ES-I3 (cell line): ENCODE measurements around the gene MAG.

Source experiments
- H3K36me3 ChIP-seq: 2 replicates; pipeline ENCODE4 v1.6.1; 2013; ENCODE audit warnings: mild to moderate bottlenecking, low read length, control low read depth, moderate library complexity; ENCODE audit not compliant: insufficient read depth
- H3K4me1 ChIP-seq: 2 replicates; pipeline ENCODE4 v1.6.1; 2013; ENCODE audit warnings: mild to moderate bottlenecking, control low read depth, low read length; ENCODE audit not compliant: insufficient read depth
- H3K9ac ChIP-seq: 2 replicates; pipeline ENCODE4 v1.6.1; 2013; ENCODE audit warnings: low read depth, mild to moderate bottlenecking, low read length, moderate library complexity
- H3K9me3 ChIP-seq: 2 replicates; pipeline ENCODE4 v1.6.1; 2013; ENCODE audit warnings: mild to moderate bottlenecking, low read length, moderate library complexity; ENCODE audit not compliant: control insufficient read depth, insufficient read depth

MAG gene

DNA sequence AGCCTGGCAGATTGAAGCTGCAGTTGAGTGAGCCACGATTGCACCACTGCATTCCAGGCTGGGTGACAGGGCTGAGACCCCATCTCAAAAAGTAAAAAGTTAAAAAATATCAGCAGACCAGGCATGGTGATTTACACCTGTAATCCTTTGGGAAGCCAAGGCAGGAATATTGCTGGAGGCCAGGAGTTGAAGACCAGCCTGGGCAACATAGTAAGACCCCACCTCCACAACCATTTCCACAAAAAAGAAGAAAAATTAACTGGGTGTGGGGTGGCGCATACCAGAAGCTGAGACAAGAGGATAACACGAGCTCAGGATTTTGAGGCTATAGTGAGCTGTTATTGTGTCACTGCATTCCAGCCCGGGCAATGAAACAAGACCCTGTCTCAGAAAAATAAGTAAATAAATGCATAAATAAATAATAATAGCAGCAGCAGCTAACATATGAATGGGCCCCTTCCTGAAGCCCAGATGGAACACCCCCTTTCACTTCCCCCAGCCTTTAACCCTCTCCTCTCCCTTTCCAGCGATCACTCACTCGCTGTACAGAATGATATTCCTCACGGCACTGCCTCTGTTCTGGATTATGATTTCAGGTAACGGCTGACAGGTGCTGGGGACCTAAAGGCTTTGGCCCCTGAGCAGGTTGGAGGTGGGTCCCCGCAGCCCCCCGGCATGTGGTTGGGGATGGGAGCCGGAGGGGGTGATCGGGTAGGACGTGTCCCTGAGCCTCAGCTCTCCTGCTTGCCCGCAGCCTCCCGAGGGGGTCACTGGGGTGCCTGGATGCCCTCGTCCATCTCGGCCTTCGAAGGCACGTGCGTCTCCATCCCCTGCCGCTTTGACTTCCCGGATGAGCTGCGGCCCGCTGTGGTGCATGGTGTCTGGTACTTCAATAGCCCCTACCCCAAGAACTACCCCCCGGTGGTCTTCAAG is 3.2 kb downstream of the MAG start:
- Histone ChIP-seq H3K36me3 (no peaks in the 10 kb centered on the region), H3K9ac (no peak overlapping the region), H3K9me3 (no peaks in the 10 kb centered on the region), H3K4me1 (peaks cover 13% of the 10 kb centered on the region; the same call in 1 of the 2 replicates)

DNA sequence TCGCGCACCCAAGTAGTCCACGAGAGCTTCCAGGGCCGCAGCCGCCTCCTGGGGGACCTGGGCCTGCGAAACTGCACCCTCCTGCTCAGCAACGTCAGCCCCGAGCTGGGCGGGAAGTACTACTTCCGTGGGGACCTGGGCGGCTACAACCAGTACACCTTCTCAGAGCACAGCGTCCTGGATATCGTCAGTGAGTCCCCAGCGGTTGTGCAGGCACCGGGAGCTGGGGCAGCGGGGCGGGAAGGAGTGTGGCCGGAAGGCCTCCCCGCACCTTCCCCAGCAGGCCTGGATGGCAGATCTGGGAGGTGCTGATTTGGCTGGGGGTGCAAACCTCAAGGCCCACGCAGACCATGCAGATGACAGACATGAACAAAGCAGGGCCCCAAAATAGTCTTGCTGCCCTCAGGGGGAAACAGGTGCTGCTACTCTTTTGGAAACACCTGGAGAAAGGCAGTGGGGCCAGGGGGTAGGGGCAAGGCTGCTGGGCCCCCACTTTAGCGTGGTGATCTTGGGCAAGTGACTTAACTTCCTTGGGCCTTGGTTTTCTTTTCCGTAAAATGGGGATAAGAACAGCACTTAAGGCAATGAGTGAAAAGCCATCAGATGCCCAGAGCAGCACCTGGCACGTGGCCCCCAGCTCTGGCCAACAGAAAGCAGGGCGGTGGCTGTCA is 4.0 kb downstream of the MAG start:
- Histone ChIP-seq H3K9ac (no peak overlapping the region), H3K36me3 (no peaks in the 10 kb centered on the region), H3K9me3 (no peaks in the 10 kb centered on the region), H3K4me1 (peaks cover 9% of the 10 kb centered on the region; the same call in 1 of the 2 replicates)

DNA sequence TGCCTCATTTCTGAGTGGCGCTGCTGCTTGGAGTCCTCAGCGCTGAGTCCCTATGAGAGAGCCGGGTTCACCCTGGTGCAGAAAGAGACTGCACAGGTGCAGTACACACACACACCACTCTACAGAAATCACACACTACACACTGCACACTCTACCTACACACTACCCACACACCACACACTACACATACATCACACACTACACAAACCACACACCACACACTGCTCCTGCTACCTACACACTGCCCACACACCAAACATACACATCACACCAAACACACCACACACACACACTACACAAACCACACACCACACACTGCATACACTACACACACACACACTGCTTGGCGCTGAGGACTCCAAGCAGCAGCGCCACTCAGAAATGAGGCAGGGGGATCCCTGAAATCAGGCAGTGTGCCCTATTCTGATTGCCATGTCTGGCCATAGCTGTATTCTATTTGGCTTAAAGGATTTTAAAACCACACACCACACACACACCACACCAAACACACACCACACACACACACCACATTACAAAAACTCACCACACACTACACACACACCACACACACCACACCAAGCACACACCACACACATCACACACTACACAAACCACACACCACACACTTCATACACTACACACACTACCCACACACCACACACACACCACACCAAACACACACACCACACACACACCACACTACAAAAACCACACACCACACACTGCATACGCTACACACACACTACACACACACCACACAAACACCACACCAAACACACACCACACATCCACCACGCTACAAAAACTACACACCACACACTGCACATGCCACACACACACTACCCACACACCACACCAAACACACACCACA is 4.9 kb downstream of the MAG start:
- Histone ChIP-seq H3K36me3 (no peaks in the 10 kb centered on the region), H3K9me3 (no peaks in the 10 kb centered on the region), H3K9ac (no peak overlapping the region), H3K4me1 (peaks cover 9% of the 10 kb centered on the region; the same call in 1 of the 2 replicates)

DNA sequence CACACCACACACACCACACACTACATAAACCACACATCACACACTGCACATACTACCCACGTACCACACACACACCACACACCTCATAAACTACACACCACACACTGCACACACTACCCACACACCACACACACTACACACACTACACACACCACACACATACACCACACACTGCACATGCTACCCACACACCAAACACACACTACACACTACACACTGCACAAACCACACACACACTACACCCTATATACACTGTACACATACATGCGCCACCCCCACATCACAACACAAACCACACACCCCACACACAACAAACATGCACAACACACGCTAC is 5.5 kb downstream of the MAG start:
- Histone ChIP-seq H3K9me3 (no peaks in the 10 kb centered on the region), H3K9ac (no peak overlapping the region), H3K4me1 (peaks cover 9% of the 10 kb centered on the region; the same call in 1 of the 2 replicates), H3K36me3 (no peaks in the 10 kb centered on the region)

DNA sequence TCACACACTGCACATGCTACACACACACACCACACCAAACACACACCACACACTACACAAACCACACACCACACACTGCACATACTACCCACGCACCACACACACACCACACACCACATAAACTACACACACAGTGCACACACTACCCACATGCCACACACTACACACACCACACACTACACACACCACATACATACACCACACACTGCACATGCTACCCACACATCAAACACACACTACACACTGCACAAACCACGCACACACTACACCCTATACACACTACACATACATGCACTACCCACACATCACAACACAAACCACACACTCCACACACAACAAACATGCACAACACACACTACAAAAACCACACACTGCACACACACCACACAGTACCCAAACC is 6.0 kb downstream of the MAG start:
- no peak overlapping the region for H3K9ac ChIP-seq
- H3K4me1 ChIP-seq, result peaks cover 9% of the 10 kb centered on the region; the same call in 1 of the 2 replicates
- H3K36me3 ChIP-seq, result no peaks in the 10 kb centered on the region
- H3K9me3 ChIP-seq, result no peaks in the 10 kb centered on the region

DNA sequence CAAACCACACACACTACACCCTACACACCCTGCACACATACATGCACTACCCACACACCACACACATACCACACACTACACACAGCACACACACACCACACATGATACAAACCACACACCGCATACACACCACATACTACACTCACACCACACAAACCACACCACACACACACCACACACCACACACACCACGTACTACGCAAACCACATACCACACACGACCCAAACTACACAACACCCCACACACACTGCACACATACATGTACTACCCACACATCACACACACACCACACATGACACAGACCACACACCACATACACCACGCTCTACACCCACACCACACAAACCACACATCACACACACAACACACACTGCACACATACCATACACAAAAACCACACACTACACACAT is 6.6 kb downstream of the MAG start:
- H3K9ac ChIP-seq, result no peak overlapping the region
- H3K4me1 ChIP-seq, result peaks cover 9% of the 10 kb centered on the region; the same call in 1 of the 2 replicates
- H3K9me3 ChIP-seq, result no peaks in the 10 kb centered on the region
- no peaks in the 10 kb centered on the region for H3K36me3 ChIP-seq

DNA sequence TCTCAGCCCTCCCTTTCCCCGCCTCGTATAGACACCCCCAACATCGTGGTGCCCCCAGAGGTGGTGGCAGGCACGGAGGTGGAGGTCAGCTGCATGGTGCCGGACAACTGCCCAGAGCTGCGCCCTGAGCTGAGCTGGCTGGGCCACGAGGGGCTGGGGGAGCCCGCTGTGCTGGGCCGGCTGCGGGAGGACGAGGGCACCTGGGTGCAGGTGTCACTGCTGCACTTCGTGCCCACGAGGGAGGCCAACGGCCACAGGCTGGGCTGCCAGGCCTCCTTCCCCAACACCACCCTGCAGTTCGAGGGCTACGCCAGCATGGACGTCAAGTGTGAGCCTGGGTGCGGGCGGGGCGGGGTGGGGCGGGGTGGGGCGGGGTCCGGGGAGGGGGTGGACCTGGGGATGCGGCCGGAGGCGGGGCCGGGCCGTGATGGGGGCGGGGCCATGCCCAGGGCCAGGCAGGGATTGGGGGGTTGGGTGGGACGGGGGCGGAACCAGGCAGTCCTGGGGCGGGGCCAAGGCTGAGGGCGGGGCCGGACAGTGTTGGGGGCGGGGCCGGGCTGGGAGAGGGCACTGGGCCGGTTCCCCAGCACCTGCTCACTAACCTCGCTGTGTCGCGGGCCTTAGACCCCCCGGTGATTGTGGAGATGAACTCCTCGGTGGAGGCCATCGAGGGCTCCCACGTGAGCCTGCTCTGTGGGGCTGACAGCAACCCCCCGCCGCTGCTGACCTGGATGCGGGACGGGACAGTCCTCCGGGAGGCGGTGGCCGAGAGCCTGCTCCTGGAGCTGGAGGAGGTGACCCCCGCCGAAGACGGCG is 7.8 kb downstream of the MAG start:
- H3K4me1 ChIP-seq, result peaks cover 9% of the 10 kb centered on the region; the same call in 1 of the 2 replicates
- no peaks in the 10 kb centered on the region for H3K36me3 ChIP-seq
- H3K9me3 ChIP-seq, result no peaks in the 10 kb centered on the region
- peak overlapping the region; percentile 3; the same call in 1 of the 2 replicates for H3K9ac ChIP-seq

DNA sequence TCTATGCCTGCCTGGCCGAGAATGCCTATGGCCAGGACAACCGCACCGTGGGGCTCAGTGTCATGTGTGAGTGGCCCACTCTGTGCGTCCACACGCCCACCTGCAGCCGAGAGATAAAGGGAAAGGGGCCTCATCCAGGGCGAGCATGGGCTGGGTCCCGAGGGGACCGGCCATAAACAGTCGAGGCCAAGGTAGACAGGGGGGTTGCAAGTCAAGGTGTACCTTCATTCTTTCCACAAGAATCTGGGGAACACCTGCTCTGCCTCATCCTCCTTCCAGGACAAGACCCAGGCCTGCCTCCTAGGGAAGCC is 8.3 kb downstream of the MAG start:
- H3K4me1 ChIP-seq, result peaks cover 5% of the 10 kb centered on the region; the same call in 1 of the 2 replicates

DNA sequence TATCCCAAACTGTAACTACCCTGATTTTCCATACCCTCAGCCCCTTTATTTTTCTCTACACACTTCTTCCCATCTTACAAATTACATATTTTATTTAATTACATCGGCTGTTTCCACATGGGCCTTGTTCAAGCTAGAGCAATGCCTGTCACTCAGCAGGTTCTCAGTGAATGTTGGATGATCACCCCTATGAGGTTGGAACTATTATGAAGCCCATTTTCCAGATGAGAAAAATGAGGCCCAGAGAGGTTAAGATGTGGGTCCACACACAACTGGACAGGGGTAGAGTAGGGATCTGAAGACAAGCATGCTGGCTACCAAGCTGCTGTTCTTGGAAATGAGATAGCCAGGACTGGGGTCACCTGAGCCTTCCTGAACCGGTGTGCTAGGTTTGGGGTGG is 10.0 kb downstream of the MAG start:
- H3K9ac ChIP-seq, result no peak overlapping the region
- peaks cover 6% of the 10 kb centered on the region; the same call in 1 of the 2 replicates for H3K4me1 ChIP-seq
- H3K36me3 ChIP-seq, result no peaks in the 10 kb centered on the region
- no peaks in the 10 kb centered on the region for H3K9me3 ChIP-seq

More for the DNA sequence above, 8.3 kb downstream of the MAG start:
- peak overlapping the region; percentile 3; the same call in 1 of the 2 replicates for H3K9ac ChIP-seq
- H3K36me3 ChIP-seq, result no peaks in the 10 kb centered on the region
- no peaks in the 10 kb centered on the region for H3K9me3 ChIP-seq

DNA sequence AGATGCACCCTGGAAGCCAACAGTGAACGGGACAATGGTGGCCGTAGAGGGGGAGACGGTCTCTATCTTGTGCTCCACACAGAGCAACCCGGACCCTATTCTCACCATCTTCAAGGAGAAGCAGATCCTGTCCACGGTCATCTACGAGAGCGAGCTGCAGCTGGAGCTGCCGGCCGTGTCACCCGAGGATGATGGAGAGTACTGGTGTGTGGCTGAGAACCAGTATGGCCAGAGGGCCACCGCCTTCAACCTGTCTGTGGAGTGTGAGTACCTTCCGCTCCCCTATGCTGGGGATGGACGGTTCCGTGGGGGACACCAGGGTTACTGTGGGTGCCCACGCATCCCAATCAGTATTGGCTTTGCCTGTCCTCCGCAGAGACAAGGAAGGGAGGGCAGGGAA is 10.5 kb downstream of the MAG start:
- Histone ChIP-seq H3K4me1 (peaks cover 9% of the 10 kb centered on the region; the same call in 1 of the 2 replicates), H3K9ac (no peak overlapping the region), H3K9me3 (no peaks in the 10 kb centered on the region), H3K36me3 (no peaks in the 10 kb centered on the region)

DNA sequence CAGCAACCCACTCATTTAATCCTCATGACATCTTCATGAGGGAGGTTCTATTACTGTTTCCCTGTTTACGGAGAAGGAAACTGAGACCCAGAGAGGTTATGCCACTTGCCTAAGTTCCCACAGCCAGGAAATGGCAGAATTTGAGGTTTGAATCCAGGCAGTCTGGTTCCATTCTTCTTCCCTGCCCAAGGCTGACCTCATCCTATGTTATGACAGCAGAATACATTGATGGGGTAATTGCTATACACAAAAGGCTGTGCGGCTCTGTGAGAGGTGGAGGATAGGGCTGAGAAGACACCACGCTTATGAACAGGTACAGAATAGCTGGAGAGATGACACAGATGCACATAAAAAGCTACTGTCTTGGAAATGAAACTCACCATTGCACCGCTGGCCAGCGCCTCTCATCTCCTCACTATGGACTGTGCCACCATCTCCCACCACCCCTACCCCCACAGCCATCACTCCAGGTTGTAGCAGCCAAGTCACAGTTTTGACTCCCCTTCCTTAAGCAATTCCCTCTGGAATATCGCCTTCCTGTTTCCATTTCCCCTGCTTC is 11.5 kb downstream of the MAG start:
- Histone ChIP-seq H3K9me3 (no peaks in the 10 kb centered on the region), H3K9ac (no peak overlapping the region), H3K36me3 (no peaks in the 10 kb centered on the region), H3K4me1 (peaks cover 9% of the 10 kb centered on the region; the same call in 1 of the 2 replicates)

DNA sequence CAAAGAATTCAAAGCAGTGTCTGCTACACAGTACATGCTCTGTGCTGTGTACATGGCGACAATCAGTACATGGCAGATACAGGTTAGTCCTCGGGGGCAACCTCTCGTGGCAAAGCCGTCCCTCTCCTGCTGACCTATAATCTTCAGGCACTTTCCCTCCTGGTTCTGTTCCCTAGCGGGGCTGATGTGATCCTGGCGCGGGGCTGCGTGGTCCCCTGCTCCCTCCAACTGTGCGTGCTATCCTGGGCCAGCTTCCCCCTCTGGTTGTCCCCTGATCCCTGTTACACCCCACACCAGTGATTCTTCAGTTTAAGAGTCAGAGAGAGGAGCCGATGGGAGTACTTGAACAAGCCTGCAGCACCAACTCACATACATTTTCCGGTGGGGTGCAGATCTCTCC is 12.1 kb downstream of the MAG start:
- H3K4me1 ChIP-seq, result peaks cover 9% of the 10 kb centered on the region; the same call in 1 of the 2 replicates
- no peak overlapping the region for H3K9ac ChIP-seq

DNA sequence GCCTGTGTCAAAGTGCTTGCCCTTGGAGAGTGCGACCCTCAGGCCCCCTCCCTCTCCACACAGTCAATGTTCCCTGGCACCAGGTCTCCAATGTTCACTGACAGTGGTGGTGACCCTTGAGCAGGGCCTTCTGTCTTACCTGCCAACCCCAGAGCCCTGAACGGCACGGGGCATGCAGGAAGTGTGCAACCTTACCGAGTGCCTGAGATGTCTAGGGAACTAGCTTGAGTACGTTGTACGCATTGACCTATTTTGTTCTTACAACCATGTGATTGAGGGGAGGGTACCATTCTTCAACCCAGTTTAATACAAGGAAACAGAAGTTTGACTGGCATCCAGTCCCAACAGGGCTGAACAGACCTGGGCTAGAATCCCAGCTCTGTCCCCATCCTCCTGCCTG is 13.2 kb downstream of the MAG start:
- Histone ChIP-seq H3K4me1 (peaks cover 6% of the 10 kb centered on the region; the same call in 1 of the 2 replicates), H3K36me3 (no peaks in the 10 kb centered on the region), H3K9me3 (no peaks in the 10 kb centered on the region), H3K9ac (no peak overlapping the region)

More for the DNA sequence above, 12.1 kb downstream of the MAG start:
- no peaks in the 10 kb centered on the region for H3K9me3 ChIP-seq
- H3K36me3 ChIP-seq, result no peaks in the 10 kb centered on the region
